K562 (cell line): Measurements from ENCODE around the gene UTP11. TPM values are rescaled to one million over a fixed set of nuclear protein-coding genes. Genes with fewer than 3 reads are reported as not detected.

Source experiments
- BACH1 ChIP-seq: fragments of 200-800 bp; sonication (Bioruptor generic); IDR thresholded peaks from 2 replicates; pipeline ENCODE4 v1.6.1; 2016; ENCODE audit warnings: missing genetic modification characterization, missing compliant biosample characterization
- FOXA3 ChIP-seq, 2 experiments: fragments of 450-650 bp in 1 of 2; sonication (generic) in 1 of 2; formaldehyde crosslinking; IDR thresholded peaks in 1 of 2; conservative IDR thresholded peaks in 1 of 2; 2 replicates each; pipeline versions ENCODE4 v1.4.0 to v1.8.0; 2020 to 2022; ENCODE audit warnings: mild to moderate bottlenecking in 2 of 2, missing genetic modification reagents in 1 of 2
- FOXJ2 ChIP-seq: fragments of 200-800 bp; sonication (Bioruptor generic); IDR thresholded peaks from 2 replicates; pipeline ENCODE4 v1.6.1; 2016; ENCODE audit warnings: missing genetic modification characterization, missing compliant biosample characterization
- MEF2D ChIP-seq: conservative IDR thresholded peaks from 2 replicates; pipeline ENCODE4 v1.6.1; 2016; ENCODE audit warnings: low read depth, missing genetic modification characterization, missing compliant biosample characterization
- NFE2L1 ChIP-seq: fragments of 450-650 bp; IDR thresholded peaks from 2 replicates; pipeline ENCODE4 v1.6.1; 2016; ENCODE audit warnings: missing genetic modification characterization, low read depth, mild to moderate bottlenecking, missing compliant biosample characterization, moderate library complexity, borderline replicate concordance
- SMARCA4 ChIP-seq: fragments of 450-650 bp; IDR thresholded peaks from 2 replicates; pipeline ENCODE4 v1.6.1; 2016
- ZBTB12 ChIP-seq: fragments of 250-450 bp; sonication (Bioruptor Pico); IDR thresholded peaks from 2 replicates; pipeline ENCODE4 v1.4.0; 2020
- ZNF766 ChIP-seq: fragments of 200-800 bp; sonication (Bioruptor generic); conservative IDR thresholded peaks from 2 replicates; pipeline ENCODE4 v1.6.1; 2016; ENCODE audit warnings: missing genetic modification characterization, missing compliant biosample characterization
- ZSCAN32 ChIP-seq: fragments of 450-650 bp; formaldehyde crosslinking; IDR thresholded peaks from 2 replicates; pipeline ENCODE4 v1.4.0; 2020; ENCODE audit warnings: mild to moderate bottlenecking, moderate library complexity
- polyA plus RNA-seq, 8 experiments: library from polyadenylated mRNA; depleted of rRNA in 4 of 8; stranded (reverse) in 5 of 8; unstranded in 3 of 8; fragments of >200 nt; fragmentation: Nextera tagmentation in 2 of 8; fragmentation: Illumina TruSeq in 1 of 8; extraction: Ambion mirVana in 2 of 8; extraction: Trizol in 1 of 8; gene quantifications; 2 replicates each; pipeline versions ENCODE4 v1.2.1 to v1.2.3, GENCODE V29; 2011 to 2014; ENCODE audit warnings: inconsistent platforms in 1 of 8, missing spikeins in 1 of 8
- total RNA-seq, 7 experiments: library from RNA; depleted of rRNA in 6 of 7; stranded (reverse); fragments of >200 nt in 6 of 7; fragmentation: Illumina TruSeq in 2 of 7; extraction: Trizol in 2 of 7; gene quantifications; 2 replicates each; pipeline versions ENCODE4 v1.2.1 to v1.2.3, GENCODE V29; 2011 to 2021; ENCODE audit warnings: low replicate concordance in 1 of 7

Gene UTP11
- total and polyA plus RNA-seq, 9 of the 15 experiments (the other 6 are each of a cell fraction or from before 2014, with no cell fraction given), result 91.1 to 378 (median 221) TPM

GRCh38 chr1:38015978-38016725 lies 3.6 kb downstream of the UTP11 start (continued):
- TF ChIP-seq MEF2D (0 out of 2 replicates have a peak, but pooled peaks have one; percentile 27), ZNF766 (peak; percentile 57; the same call in 1 of the 2 replicates), NFE2L1 (tag) (peak; percentile 75), FOXJ2 (tag) (0 out of 2 replicates have a peak, but pooled peaks have one; percentile 22), ZBTB12 (CRISPR knock-in tag) (no peak), BACH1 (tag) (peak; percentile 67), ZSCAN32 (CRISPR knock-in tag) (no peak), SMARCA4 (0 out of 2 replicates have a peak, but pooled peaks have one; percentile 26), FOXA3 (CRISPR knock-in tag; conservative IDR thresholded peaks at IDR 0.05 in 1 of 2, IDR thresholded peaks at IDR 0.05 in 1 of 2) (no peak)
